ENCODE measurements around the gene PAX2. TPM values are rescaled to one million over a fixed set of nuclear protein-coding genes. Genes with fewer than 3 reads are reported as not detected.

PAX2 gene
- total RNA-seq, 4 donors from 2014 or later, result not detected

DNA sequence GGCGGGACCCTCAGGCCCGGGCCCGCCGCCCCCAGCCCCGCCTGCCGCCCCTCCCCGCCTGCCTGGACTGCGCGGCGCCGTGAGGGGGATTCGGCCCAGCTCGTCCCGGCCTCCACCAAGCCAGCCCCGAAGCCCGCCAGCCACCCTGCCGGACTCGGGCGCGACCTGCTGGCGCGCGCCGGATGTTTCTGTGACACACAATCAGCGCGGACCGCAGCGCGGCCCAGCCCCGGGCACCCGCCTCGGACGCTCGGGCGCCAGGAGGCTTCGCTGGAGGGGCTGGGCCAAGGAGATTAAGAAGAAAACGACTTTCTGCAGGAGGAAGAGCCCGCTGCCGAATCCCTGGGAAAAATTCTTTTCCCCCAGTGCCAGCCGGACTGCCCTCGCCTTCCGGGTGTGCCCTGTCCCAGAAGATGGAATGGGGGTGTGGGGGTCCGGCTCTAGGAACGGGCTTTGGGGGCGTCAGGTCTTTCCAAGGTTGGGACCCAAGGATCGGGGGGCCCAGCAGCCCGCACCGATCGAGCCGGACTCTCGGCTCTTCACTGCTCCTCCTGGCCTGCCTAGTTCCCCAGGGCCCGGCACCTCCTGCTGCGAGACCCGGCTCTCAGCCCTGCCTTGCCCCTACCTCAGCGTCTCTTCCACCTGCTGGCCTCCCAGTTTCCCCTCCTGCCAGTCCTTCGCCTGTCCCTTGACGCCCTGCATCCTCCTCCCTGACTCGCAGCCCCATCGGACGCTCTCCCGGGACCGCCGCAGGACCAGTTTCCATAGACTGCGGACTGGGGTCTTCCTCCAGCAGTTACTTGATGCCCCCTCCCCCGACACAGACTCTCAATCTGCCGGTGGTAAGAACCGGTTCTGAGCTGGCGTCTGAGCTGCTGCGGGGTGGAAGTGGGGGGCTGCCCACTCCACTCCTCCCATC lies 82.7 kb downstream of the PAX2 start:
- 1 to 2% methylated on average over 20 to 24 of the region's 69 CpGs for WGBS, 2 donors
- intact Hi-C loops (cut with DNase I), result no loop called here
- H3K4me3 ChIP-seq, result peak overlapping the region; percentile 3 to 56 (median 32)
- H3K27me3 ChIP-seq, result peaks cover 27 to 100% (median 49%) of the 10 kb centered on the region in 4 donors
- H3K27ac ChIP-seq, result no peak overlapping the region
- no peak for DNase-seq
- TF ChIP-seq CTCF (IDR thresholded peaks at IDR 0.05) (no peak), POLR2A (IDR thresholded peaks at IDR 0.05) (no peak)
- H3K4me1 ChIP-seq, result peaks cover 24 to 46% (median 31%) of the 10 kb centered on the region in 3 donors
- H3K36me3 ChIP-seq, result no peaks in the 10 kb centered on the region
- H3K9me3 ChIP-seq, result no peaks in the 10 kb centered on the region

DNA sequence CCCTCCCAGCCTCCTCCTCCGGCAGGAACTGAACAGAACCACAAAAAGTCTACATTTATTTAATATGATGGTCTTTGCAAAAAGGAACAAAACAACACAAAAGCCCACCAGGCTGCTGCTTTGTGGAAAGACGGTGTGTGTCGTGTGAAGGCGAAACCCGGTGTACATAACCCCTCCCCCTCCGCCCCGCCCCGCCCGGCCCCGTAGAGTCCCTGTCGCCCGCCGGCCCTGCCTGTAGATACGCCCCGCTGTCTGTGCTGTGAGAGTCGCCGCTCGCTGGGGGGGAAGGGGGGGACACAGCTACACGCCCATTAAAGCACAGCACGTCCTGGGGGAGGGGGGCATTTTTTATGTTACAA lies 83.3 kb downstream of the PAX2 start:
- H3K27me3 ChIP-seq, result peaks cover 27 to 100% (median 49%) of the 10 kb centered on the region in 4 donors
- intact Hi-C loops (cut with DNase I), result no loop called here
- no peaks in the 10 kb centered on the region for H3K9me3 ChIP-seq
- no peak for DNase-seq
- H3K27ac ChIP-seq, result no peak overlapping the region
- peaks cover 24 to 46% (median 31%) of the 10 kb centered on the region in 3 donors for H3K4me1 ChIP-seq
- WGBS, 2 donors, result 0 to 1% methylated on average over 1 to 19 of the region's 20 CpGs
- no peaks in the 10 kb centered on the region for H3K36me3 ChIP-seq
- no peak for TF ChIP-seq CTCF (IDR thresholded peaks at IDR 0.05)
- no peak for TF ChIP-seq POLR2A (IDR thresholded peaks at IDR 0.05)
- peak overlapping the region in 3 of 4 donors; percentile 19 to 56 (median 44) for H3K4me3 ChIP-seq

DNA sequence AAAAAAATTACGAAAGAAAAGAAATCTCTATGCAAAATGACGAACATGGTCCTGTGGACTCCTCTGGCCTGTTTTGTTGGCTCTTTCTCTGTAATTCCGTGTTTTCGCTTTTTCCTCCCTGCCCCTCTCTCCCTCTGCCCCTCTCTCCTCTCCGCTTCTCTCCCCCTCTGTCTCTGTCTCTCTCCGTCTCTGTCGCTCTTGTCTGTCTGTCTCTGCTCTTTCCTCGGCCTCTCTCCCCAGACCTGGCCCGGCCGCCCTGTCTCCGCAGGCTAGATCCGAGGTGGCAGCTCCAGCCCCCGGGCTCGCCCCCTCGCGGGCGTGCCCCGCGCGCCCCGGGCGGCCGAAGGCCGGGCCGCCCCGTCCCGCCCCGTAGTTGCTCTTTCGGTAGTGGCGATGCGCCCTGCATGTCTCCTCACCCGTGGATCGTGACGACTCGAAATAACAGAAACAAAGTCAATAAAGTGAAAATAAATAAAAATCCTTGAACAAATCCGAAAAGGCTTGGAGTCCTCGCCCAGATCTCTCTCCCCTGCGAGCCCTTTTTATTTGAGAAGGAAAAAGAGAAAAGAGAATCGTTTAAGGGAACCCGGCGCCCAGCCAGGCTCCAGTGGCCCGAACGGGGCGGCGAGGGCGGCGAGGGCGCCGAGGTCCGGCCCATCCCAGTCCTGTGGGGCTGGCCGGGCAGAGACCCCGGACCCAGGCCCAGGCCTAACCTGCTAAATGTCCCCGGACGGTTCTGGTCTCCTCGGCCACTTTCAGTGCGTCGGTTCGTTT lies 83.9 kb downstream of the PAX2 start:
- peak overlapping the region in 3 of 4 donors; percentile 19 to 56 (median 44) for H3K4me3 ChIP-seq
- intact Hi-C loops (cut with DNase I), result no loop called here
- no peaks in the 10 kb centered on the region for H3K9me3 ChIP-seq
- H3K27me3 ChIP-seq, result peaks cover 27 to 98% (median 49%) of the 10 kb centered on the region in 4 donors
- DNase-seq, result no peak
- TF ChIP-seq POLR2A (IDR thresholded peaks at IDR 0.05) (no peak), CTCF (IDR thresholded peaks at IDR 0.05) (no peak)
- WGBS, 2 donors, result 9% methylated on average over 34 to 38 of the region's 58 CpGs
- peaks cover 24 to 46% (median 31%) of the 10 kb centered on the region in 3 donors for H3K4me1 ChIP-seq
- H3K27ac ChIP-seq, result no peak overlapping the region
- H3K36me3 ChIP-seq, result no peaks in the 10 kb centered on the region

GRCh38 chr10:100829933-100830727 lies 84.7 kb downstream of the PAX2 start:
- no peaks in the 10 kb centered on the region for H3K9me3 ChIP-seq
- no peak for TF ChIP-seq CTCF (IDR thresholded peaks at IDR 0.05)
- TF ChIP-seq POLR2A (IDR thresholded peaks at IDR 0.05), result no peak
- WGBS, 2 donors, result 17 to 18% methylated on average over 11 to 13 of the region's 44 CpGs
- H3K27me3 ChIP-seq, result peaks cover 27 to 98% (median 45%) of the 10 kb centered on the region in 4 donors
- H3K27ac ChIP-seq, result no peak overlapping the region
- H3K4me3 ChIP-seq, result no peak overlapping the region
- intact Hi-C loops (cut with DNase I), result no loop called here
- no peak for DNase-seq
- H3K4me1 ChIP-seq, result peaks cover 24 to 46% (median 31%) of the 10 kb centered on the region in 3 donors
- H3K36me3 ChIP-seq, result no peaks in the 10 kb centered on the region

Measured in esophagus squamous epithelium (tissue), 5 donors.